Tibial nerve (tissue), 3 donors: ENCODE measurements around the gene HTR1D.

Experiments used
- EP300 ChIP-seq, 2 donors: sonication (generic); formaldehyde crosslinking; IDR thresholded peaks; one replicate each; pipeline ENCODE4 v1.6.1; 2017; ENCODE audit warnings: antibody characterized with exemption in 2 of 2, mild to moderate bottlenecking in 1 of 2
- POLR2A ChIP-seq, 2 donors: fragments of 450-650 bp; IDR thresholded peaks; one replicate each; pipeline ENCODE4 v1.6.1; 2017; ENCODE audit warnings: antibody characterized with exemption in 2 of 2, mild to moderate bottlenecking in 2 of 2, moderate library complexity in 2 of 2

- TF ChIP-seq POLR2A (IDR thresholded peaks at IDR 0.05) (no peak), EP300 (IDR thresholded peaks at IDR 0.05) (no peak)
These were observed 49.8 kb downstream of the HTR1D start for GRCh38 chr1:23167353-23168078.
